HepG2 (cell line): ENCODE results near the gene COMMD9. TPM values are rescaled to one million over a fixed set of nuclear protein-coding genes. Genes with fewer than 3 reads are reported as not detected.

Experiments used
- ATAC-seq: fragments of 200-7000 bp; cut with Tn5 transposase; 3 replicates; pipeline ENCODE4 v1.9.1; 2020; ENCODE audit warnings: mild to moderate bottlenecking, moderate library complexity
- BruUV-seq: library from RNA; stranded (reverse); fragments of 400-500 nt; replicated peaks from 2 replicates; lab custom pipeline; 2021; lab: Mats Ljungman, UMichigan
- CTCF ChIA-PET: fragments of 300-600 bp; formaldehyde crosslinking; extraction: SDS; loops from one replicate; lab custom pipeline; 2021; ENCODE audit warnings: low total read pairs, inconsistent platforms, low intra/inter-chr PET ratio; lab: Yijun Ruan, JAX
- POLR2A ChIA-PET: fragments of 350-600 bp; sonication (Branson Sonifier 250); formaldehyde crosslinking; loops from one replicate; lab custom pipeline; 2020; ENCODE audit warnings: antibody characterized with exemption, inconsistent platforms; lab: Yijun Ruan, JAX
- DNase-seq: peaks from one replicate; pipeline ENCODE4 v3.0.0-alpha.2; 2015; ENCODE audit warnings: low spot score
- FAIRE-seq: peaks from 3 replicates; lab custom pipeline; 2011; peaks lifted over from hg19 to GRCh38; lab: Jason Lieb, UNC
- H2AFZ ChIP-seq: one replicate; pipeline ENCODE4 v1.6.1; 2011; ENCODE audit warnings: low read length, inconsistent platforms
- H3K27ac ChIP-seq: fragments of 300-600 bp; 3 replicates; pipeline ENCODE4 v1.8.0; 2011; ENCODE audit warnings: mixed run types, mild to moderate bottlenecking, mixed read lengths, low read length, inconsistent platforms; ENCODE audit not compliant: insufficient read depth; ENCODE audit errors: extremely low read length
- H3K27me3 ChIP-seq, 2 experiments: fragments of 200-600 bp in 1 of 2; 2 replicates in 1 of 2; 3 replicates in 1 of 2; pipeline versions ENCODE4 v1.6.0 to v1.8.0; 2011; ENCODE audit warnings: low read length in 2 of 2, mild to moderate bottlenecking in 2 of 2, moderate library complexity in 2 of 2, inconsistent platforms in 1 of 2; ENCODE audit not compliant: insufficient read depth in 2 of 2, control insufficient read depth in 1 of 2
- H3K36me3 ChIP-seq, 2 experiments: fragments of 200-600 bp in 1 of 2; replicated peaks in 1 of 2; 2 replicates in 1 of 2; 3 replicates in 1 of 2; pipeline versions ENCODE4 v1.5.1 to v1.8.0; 2011; ENCODE audit warnings: low read length in 2 of 2, inconsistent platforms in 1 of 2; ENCODE audit not compliant: insufficient read depth in 2 of 2, control insufficient read depth in 1 of 2
- H3K4me1 ChIP-seq: 2 replicates; pipeline ENCODE4 v1.5.1; 2012; ENCODE audit warnings: low read length, inconsistent platforms; ENCODE audit not compliant: insufficient read depth
- H3K4me2 ChIP-seq: 2 replicates; pipeline ENCODE4 v1.6.0; 2011; ENCODE audit warnings: low read depth, low read length, inconsistent platforms
- H3K4me3 ChIP-seq, 3 experiments: fragments of 200-600 bp in 1 of 3; sonication (generic), shearing (Covaris generic) in 1 of 3; replicated peaks in 1 of 3; 2 replicates each; pipeline ENCODE4 v1.5.1; 2011 to 2016; ENCODE audit warnings: low read length in 3 of 3, inconsistent platforms in 2 of 3, low read depth in 2 of 3, mild to moderate bottlenecking in 2 of 3, control low read depth in 1 of 3, mixed read lengths in 1 of 3; ENCODE audit not compliant: insufficient read depth in 1 of 3
- H3K79me2 ChIP-seq: one replicate; pipeline ENCODE4 v1.6.1; 2011; ENCODE audit warnings: low read length, inconsistent platforms; ENCODE audit not compliant: insufficient read depth
- H3K9ac ChIP-seq: 2 replicates; pipeline ENCODE4 v1.6.0; 2011; ENCODE audit warnings: mild to moderate bottlenecking, low read depth, low read length, inconsistent platforms; ENCODE audit not compliant: insufficient read depth
- H3K9me3 ChIP-seq: 2 replicates; pipeline ENCODE4 v1.5.1; 2012; ENCODE audit warnings: mild to moderate bottlenecking, low read length
- H4K20me1 ChIP-seq: 2 replicates; pipeline ENCODE4 v1.6.0; 2011; ENCODE audit warnings: inconsistent platforms, mild to moderate bottlenecking, low read length, moderate library complexity; ENCODE audit not compliant: insufficient read depth
- ATRX ChIP-seq: sonication (generic); formaldehyde crosslinking; IDR thresholded peaks from 2 replicates; pipeline ENCODE4 v1.4.0; 2020; ENCODE audit warnings: missing genetic modification reagents, borderline replicate concordance
- CREB3 ChIP-seq: sonication (generic); formaldehyde crosslinking; IDR thresholded peaks from 2 replicates; pipeline ENCODE4 v1.5.0; 2020; ENCODE audit warnings: missing genetic modification reagents
- KAT2B ChIP-seq: fragments of 150-350 bp; IDR thresholded peaks from 2 replicates; pipeline ENCODE4 v1.6.1; 2014; ENCODE audit warnings: low read depth, low read length, borderline replicate concordance
- NFYB ChIP-seq: sonication (generic); formaldehyde crosslinking; IDR thresholded peaks from 2 replicates; pipeline ENCODE4 v1.4.0; 2020; ENCODE audit warnings: missing genetic modification reagents
- RAD51 ChIP-seq: fragments of 450-650 bp; IDR thresholded peaks from 2 replicates; pipeline ENCODE4 v1.6.1; 2016; ENCODE audit warnings: borderline replicate concordance
- SNAPC5 ChIP-seq: sonication (generic); formaldehyde crosslinking; IDR thresholded peaks from 2 replicates; pipeline ENCODE4 v1.8.1; 2023; ENCODE audit warnings: mild to moderate bottlenecking, missing genetic modification reagents, borderline replicate concordance
- ZFP41 ChIP-seq: sonication (generic); formaldehyde crosslinking; IDR thresholded peaks from 2 replicates; pipeline ENCODE4 v1.4.0; 2020; ENCODE audit warnings: mild to moderate bottlenecking, missing genetic modification reagents, borderline replicate concordance
- ZNF350 ChIP-seq: sonication (generic); formaldehyde crosslinking; IDR thresholded peaks from 2 replicates; pipeline ENCODE4 v1.4.0; 2020; ENCODE audit warnings: mild to moderate bottlenecking, low read depth, missing genetic modification reagents, borderline replicate concordance
- ZNF605 ChIP-seq: sonication (generic); formaldehyde crosslinking; IDR thresholded peaks from 2 replicates; pipeline ENCODE4 v1.8.0; 2022; ENCODE audit warnings: mild to moderate bottlenecking, missing genetic modification reagents
- ZNF775 ChIP-seq: sonication (generic); formaldehyde crosslinking; IDR thresholded peaks from 2 replicates; pipeline ENCODE4 v1.4.0; 2020; ENCODE audit warnings: missing genetic modification reagents, mild to moderate bottlenecking, moderate library complexity, borderline replicate concordance
- WGBS: methylation state at CpG from one replicate; pipeline ENCODE4 v1.1.6; 2017; ENCODE audit warnings: low lambda C conversion rate; 5-methylcytosine and 5-hydroxymethylcytosine counted together
- in situ Hi-C: cut with HindIII; loops from 2 replicates; pipeline ENCODE4 v1.10.0; 2017; ENCODE audit warnings: low pct_unique_long_range_greater_than_20kb; ENCODE audit not compliant: extremely low pct_ligation_motif_present
- intact Hi-C: fragments of 100-400 bp; cut with micrococcal nuclease; formaldehyde crosslinking; loops from one replicate; pipeline ENCODE4 v1.10.0; 2022; ENCODE audit not compliant: unreplicated experiment
- polyA plus RNA-seq, 8 experiments: library from polyadenylated mRNA; depleted of rRNA in 3 of 8; stranded (reverse) in 7 of 8; unstranded in 1 of 8; fragments of >200 nt; fragmentation: Illumina TruSeq in 4 of 8; extraction: Trizol in 4 of 8; gene quantifications; 2 replicates each; pipeline versions ENCODE4 v1.2.1 to v1.2.3, GENCODE V29; 2011 to 2016; ENCODE audit warnings: low read depth in 4 of 8, missing spikeins in 1 of 8, mixed read lengths in 1 of 8; ENCODE audit not compliant: insufficient read depth in 1 of 8
- total RNA-seq, 5 experiments: library from RNA; depleted of rRNA; stranded (reverse); fragments of >200 nt; fragmentation: Illumina TruSeq; extraction: Trizol; gene quantifications; 2 replicates each; pipeline ENCODE4 v1.2.3, GENCODE V29; 2016; ENCODE audit warnings: low read depth in 1 of 5
- TF ChIP-seq, protein P1 (sequence below): sonication (generic); formaldehyde crosslinking; IDR thresholded peaks from 2 replicates; pipeline ENCODE4 v1.5.1; 2020; ENCODE audit warnings: mild to moderate bottlenecking, missing genetic modification reagents, moderate library complexity

COMMD9 gene
- total and polyA plus RNA-seq, 2 of the 13 experiments (the other 11 are each of a cell fraction or from before 2014, with no cell fraction given), result 47.3 to 76.7 TPM

GRCh38 chr11:36264011-36264972 lies 24.9 kb downstream of the COMMD9 start:
- POLR2A ChIA-PET, result no interaction called here
- BruUV-seq, result no TSS peak
- H3K4me1 ChIP-seq, result no peaks in the 10 kb centered on the region
- no peak overlapping the region for H3K9ac ChIP-seq
- intact Hi-C loops, result no loop called here
- H3K4me2 ChIP-seq, result no peak overlapping the region
- no peaks in the 10 kb centered on the region for H3K79me2 ChIP-seq
- H3K27ac ChIP-seq, result no peak overlapping the region
- TF ChIP-seq, protein P1, sequence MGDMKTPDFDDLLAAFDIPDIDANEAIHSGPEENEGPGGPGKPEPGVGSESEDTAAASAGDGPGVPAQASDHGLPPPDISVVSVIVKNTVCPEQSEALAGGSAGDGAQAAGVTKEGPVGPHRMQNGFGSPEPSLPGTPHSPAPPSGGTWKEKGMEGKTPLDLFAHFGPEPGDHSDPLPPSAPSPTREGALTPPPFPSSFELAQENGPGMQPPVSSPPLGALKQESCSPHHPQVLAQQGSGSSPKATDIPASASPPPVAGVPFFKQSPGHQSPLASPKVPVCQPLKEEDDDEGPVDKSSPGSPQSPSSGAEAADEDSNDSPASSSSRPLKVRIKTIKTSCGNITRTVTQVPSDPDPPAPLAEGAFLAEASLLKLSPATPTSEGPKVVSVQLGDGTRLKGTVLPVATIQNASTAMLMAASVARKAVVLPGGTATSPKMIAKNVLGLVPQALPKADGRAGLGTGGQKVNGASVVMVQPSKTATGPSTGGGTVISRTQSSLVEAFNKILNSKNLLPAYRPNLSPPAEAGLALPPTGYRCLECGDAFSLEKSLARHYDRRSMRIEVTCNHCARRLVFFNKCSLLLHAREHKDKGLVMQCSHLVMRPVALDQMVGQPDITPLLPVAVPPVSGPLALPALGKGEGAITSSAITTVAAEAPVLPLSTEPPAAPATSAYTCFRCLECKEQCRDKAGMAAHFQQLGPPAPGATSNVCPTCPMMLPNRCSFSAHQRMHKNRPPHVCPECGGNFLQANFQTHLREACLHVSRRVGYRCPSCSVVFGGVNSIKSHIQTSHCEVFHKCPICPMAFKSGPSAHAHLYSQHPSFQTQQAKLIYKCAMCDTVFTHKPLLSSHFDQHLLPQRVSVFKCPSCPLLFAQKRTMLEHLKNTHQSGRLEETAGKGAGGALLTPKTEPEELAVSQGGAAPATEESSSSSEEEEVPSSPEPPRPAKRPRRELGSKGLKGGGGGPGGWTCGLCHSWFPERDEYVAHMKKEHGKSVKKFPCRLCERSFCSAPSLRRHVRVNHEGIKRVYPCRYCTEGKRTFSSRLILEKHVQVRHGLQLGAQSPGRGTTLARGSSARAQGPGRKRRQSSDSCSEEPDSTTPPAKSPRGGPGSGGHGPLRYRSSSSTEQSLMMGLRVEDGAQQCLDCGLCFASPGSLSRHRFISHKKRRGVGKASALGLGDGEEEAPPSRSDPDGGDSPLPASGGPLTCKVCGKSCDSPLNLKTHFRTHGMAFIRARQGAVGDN (CRISPR knock-in tag), result no peak
- no peak for TF ChIP-seq ZFP41 (CRISPR knock-in tag)
- TF ChIP-seq SNAPC5 (CRISPR knock-in tag), result no peak
- no peak for TF ChIP-seq CREB3 (CRISPR knock-in tag)
- TF ChIP-seq NFYB (CRISPR knock-in tag), result no peak
- no peak for TF ChIP-seq ZNF605
- TF ChIP-seq ATRX, result no peak
- no peak for TF ChIP-seq ZNF775 (CRISPR knock-in tag)
- no peak for TF ChIP-seq KAT2B
- no peak for TF ChIP-seq ZNF350 (CRISPR knock-in tag)
- no peak for TF ChIP-seq RAD51
- TF ChIP-seq, all 625 proteins: peak for 0
- no peaks in the 10 kb centered on the region for H3K36me3 ChIP-seq
- CTCF ChIA-PET, result no interaction called here
- no peaks in the 10 kb centered on the region for H3K9me3 ChIP-seq
- WGBS, result 9% methylated on average over 6 of the region's 9 CpGs
- no peak for ATAC-seq
- in situ Hi-C loops, result loop anchor here (10.0 to 25.0 kb wide), 2 partner anchors 219 to 777 kb away; no protein-coding TSS in a partner anchor
- peaks cover 0 to 18% of the 10 kb centered on the region in 2 experiments; a peak in 3 of 5 replicates for H3K27me3 ChIP-seq
- no peak overlapping the region for H3K4me3 ChIP-seq
- no peak overlapping the region for H2AFZ ChIP-seq
- no peak for FAIRE-seq
- no peak for DNase-seq
- H4K20me1 ChIP-seq, result no peaks in the 10 kb centered on the region
